IPS DF 4.7 (cell line): ENCODE measurements around the gene RPLP2.

Source experiments
- DNase-seq: peaks from one replicate; pipeline ENCODE4 v3.0.0-alpha.2; 2013; ENCODE audit warnings: low spot score; ENCODE audit errors: extremely low read depth

Gene RPLP2

GRCh38 chr11:791658-792534 lies 17.9 kb upstream of the RPLP2 start:
- DNase-seq: no peak

- no peak for DNase-seq
Observed at GRCh38 chr11:792535-792821, 17.3 kb upstream of the RPLP2 start.

- DNase-seq: no peak
Observed at GRCh38 chr11:792873-793272, 16.9 kb upstream of the RPLP2 start.

- DNase-seq: no peak
Observed at GRCh38 chr11:793556-793955, 16.2 kb upstream of the RPLP2 start.

- no peak for DNase-seq
Observed at GRCh38 chr11:794013-794765, 15.6 kb upstream of the RPLP2 start.

- DNase-seq: no peak
Observed at GRCh38 chr11:794766-795633, 14.8 kb upstream of the RPLP2 start.

GRCh38 chr11:795634-796564 lies 13.9 kb upstream of the RPLP2 start:
- DNase-seq: no peak

GRCh38 chr11:796565-797295 lies 13.0 kb upstream of the RPLP2 start:
- no peak for DNase-seq

GRCh38 chr11:797296-798092 lies 12.3 kb upstream of the RPLP2 start:
- DNase-seq: no peak

GRCh38 chr11:798093-798713 lies 11.6 kb upstream of the RPLP2 start, which contains the start of gene SLC25A22:
Gene SLC25A22, minus strand, starts transcription at chr11:798281. Its CDS starts 3,275 bp downstream, at chr11:795006.
- DNase-seq: no peak

- DNase-seq: no peak
Observed at GRCh38 chr11:799641-800316, 10.0 kb upstream of the RPLP2 start.

- no peak for DNase-seq
Observed at GRCh38 chr11:800473-800872, 9.3 kb upstream of the RPLP2 start.

- no peak for DNase-seq
Observed at GRCh38 chr11:801097-801780, 8.5 kb upstream of the RPLP2 start.

GRCh38 chr11:802018-802617 lies 7.6 kb upstream of the RPLP2 start:
- DNase-seq: no peak

GRCh38 chr11:802693-803466 lies 6.9 kb upstream of the RPLP2 start:
- no peak for DNase-seq

- no peak for DNase-seq
Observed at GRCh38 chr11:803467-803742, 6.4 kb upstream of the RPLP2 start.
